Activated naive CD4-positive, alpha-beta T cell treated with anti-CD3 and anti-CD28 coated beads, Interleukin-2, amount 50 U/mL, for 72 hours (primary cell): ENCODE measurements around the gene GNPNAT1. TPM values are rescaled to one million over a fixed set of nuclear protein-coding genes. Genes with fewer than 3 reads are reported as not detected.
"Not testable (repeated sequence)": the region's sequence is repeated elsewhere in the genome, so short reads cannot be mapped to it uniquely, and the experiment has no call there.

Source experiments
- ATAC-seq, 2 donors: fragments of 150-1000 bp; cut with Tn5 transposase; 2 replicates each; pipeline ENCODE4 v1.10.0; 2021; ENCODE audit warnings: mild to moderate bottlenecking in 2 of 2, moderate library complexity in 2 of 2
- DNase-seq, 2 donors: peaks; one replicate each; pipeline ENCODE4 v3.0.0; 2021 to 2022; ENCODE audit warnings: low spot score in 2 of 2
- H3K27ac Mint-ChIP-seq, 2 donors: one replicate each; pipeline ENCODE4 v1.8.0; 2022; ENCODE audit warnings: mild to moderate bottlenecking in 2 of 2, mixed read lengths in 2 of 2
- H3K36me3 Mint-ChIP-seq, 2 donors: one replicate each; pipeline ENCODE4 v1.8.0; 2022; ENCODE audit warnings: mixed read lengths in 2 of 2
- H3K9me3 Mint-ChIP-seq, 2 donors: one replicate each; pipeline ENCODE4 v1.8.0; 2022; ENCODE audit warnings: mixed read lengths in 2 of 2
- total RNA-seq, 2 donors: library from RNA; stranded (reverse); gene quantifications; one replicate each; pipeline ENCODE4 v1.2.3, GENCODE V29; 2022

The GNPNAT1 gene
- total RNA-seq, 2 donors from 2014 or later, result 20.9 to 26.3 TPM

DNA sequence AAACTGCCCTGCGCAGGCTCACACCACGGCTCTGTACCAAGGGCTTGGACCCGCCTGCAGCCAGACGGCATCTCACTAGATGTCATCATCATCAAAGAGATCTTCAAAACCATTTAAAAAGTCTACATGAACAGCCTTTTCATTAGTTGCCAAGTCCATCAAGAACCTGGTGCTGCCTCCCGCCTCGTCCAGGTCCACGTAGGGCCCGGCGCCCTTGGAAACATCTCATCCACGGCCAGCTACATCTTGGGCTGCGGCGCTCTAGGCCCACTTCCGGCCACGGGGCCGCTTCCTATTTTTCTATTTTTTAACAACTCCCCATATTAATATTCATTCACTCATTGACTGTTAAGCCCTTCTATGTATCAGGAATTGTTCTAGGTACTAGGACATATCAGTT, 7.4 kb upstream of the GNPNAT1 start:
- ATAC-seq (no peak), DNase-seq (no peak)
- H3K9me3 Mint-ChIP-seq, result no peaks in the 10 kb centered on the region
- no peaks in the 10 kb centered on the region for H3K36me3 Mint-ChIP-seq
- H3K27ac Mint-ChIP-seq, result no peak overlapping the region

DNA sequence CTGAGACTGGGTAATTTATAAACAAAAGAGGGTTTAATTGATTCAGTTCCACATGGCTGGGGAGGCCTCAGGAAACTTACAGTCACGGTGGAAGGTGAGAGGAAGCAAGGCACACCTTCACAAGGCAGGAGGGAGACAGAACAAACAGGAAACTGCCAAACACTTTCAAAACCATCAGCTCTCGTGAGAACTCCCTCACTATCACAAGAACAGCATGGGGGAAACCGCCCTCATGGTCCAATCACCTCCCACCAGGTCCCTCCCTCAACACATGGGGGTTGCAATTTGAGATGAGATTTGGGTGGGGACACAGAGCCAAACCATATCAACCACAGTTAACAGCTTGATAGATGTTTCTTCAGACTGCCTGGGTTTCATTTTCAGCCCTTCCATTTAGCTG, 6.2 kb upstream of the GNPNAT1 start:
- no peak for DNase-seq

GRCh38 chr14:52793061-52793460, 1.7 kb upstream of the GNPNAT1 start:
- no peak for DNase-seq
- Mint-ChIP-seq H3K36me3 (peaks cover 6 to 10% of the 10 kb centered on the region in 2 donors), H3K27ac (no peak overlapping the region), H3K9me3 (no peaks in the 10 kb centered on the region)
- ATAC-seq, result no peak

More for the DNA sequence above, 6.2 kb upstream of the GNPNAT1 start:
- no peak for ATAC-seq
- H3K36me3 Mint-ChIP-seq, result no peaks in the 10 kb centered on the region
- H3K27ac Mint-ChIP-seq, result no peak overlapping the region
- H3K9me3 Mint-ChIP-seq, result no peaks in the 10 kb centered on the region

GRCh38 chr14:52792097-52792415, 649 bp upstream of the GNPNAT1 start:
- ATAC-seq, result no peak
- peaks cover 10% of the 10 kb centered on the region in 2 donors for H3K36me3 Mint-ChIP-seq
- H3K27ac Mint-ChIP-seq, result peak overlapping the region; percentile 74 to 93
- DNase-seq, result no peak
- no peaks in the 10 kb centered on the region for H3K9me3 Mint-ChIP-seq

DNA sequence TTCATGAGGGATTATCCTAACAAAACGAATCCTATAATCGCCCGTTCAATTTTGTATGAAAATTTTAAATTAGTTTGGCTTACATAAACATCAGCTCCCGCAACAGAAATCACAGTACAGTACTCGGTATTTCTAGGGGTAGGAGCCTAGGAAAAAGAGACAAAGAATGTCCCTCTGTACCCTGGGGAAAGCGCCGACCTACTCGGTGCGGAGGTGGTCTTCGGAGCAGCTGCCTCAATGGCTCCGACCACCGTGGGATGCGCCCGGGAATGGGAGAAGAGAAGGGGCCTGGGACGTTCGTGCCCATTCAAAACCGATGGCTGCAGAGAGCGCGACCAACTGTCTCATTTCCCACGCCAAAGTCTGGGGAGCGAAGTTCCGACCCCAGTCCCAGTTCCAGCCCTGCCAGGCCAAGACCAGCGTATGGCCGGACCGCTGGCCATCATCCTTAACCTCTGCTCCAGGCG, 618 bp downstream of the GNPNAT1 start:
- DNase-seq (no peak), ATAC-seq (peak in 1 of 2 donors; percentile 9)
- no peaks in the 10 kb centered on the region for H3K9me3 Mint-ChIP-seq
- peak overlapping the region; percentile 74 to 93 for H3K27ac Mint-ChIP-seq
- peaks cover 10 to 18% of the 10 kb centered on the region in 2 donors for H3K36me3 Mint-ChIP-seq

DNA sequence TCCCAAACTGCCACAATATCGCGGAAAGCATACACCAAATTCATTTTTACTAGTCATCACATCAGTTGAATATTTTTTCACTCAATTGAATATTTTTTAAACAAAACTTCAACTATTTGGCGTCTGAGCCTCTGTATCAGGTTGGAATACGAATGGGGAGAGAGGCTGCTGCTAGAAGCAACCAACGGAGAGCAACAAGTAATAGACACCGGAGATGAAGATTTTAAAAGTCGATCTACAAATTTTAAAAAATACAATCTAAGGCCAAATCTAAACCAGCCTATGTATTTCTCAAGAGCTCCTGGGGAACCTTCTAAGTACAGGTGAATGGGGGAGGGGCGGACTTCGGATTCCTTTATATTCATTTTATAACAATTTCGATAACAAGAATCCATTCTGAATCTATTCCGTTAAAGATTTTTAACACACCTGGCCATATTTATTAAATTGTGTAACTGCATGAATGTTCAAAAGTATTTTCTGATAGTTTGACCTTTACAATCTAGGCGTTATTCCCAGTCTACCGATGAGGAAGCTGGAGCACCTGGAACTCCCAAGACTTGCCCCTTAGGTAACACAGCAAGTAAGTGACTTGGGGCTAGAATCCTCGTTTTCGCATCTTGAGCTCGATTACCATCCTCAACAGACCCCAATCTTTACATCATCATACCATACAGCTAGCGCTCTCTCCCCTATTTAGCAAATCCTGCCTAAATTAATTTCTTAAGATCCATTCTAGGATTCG, 1.2 kb downstream of the GNPNAT1 start:
- no peak for ATAC-seq
- no peak for DNase-seq
- Mint-ChIP-seq H3K36me3 (peaks cover 10 to 18% of the 10 kb centered on the region in 2 donors), H3K9me3 (no peaks in the 10 kb centered on the region), H3K27ac (peak overlapping the region; percentile 74 to 93)

DNA sequence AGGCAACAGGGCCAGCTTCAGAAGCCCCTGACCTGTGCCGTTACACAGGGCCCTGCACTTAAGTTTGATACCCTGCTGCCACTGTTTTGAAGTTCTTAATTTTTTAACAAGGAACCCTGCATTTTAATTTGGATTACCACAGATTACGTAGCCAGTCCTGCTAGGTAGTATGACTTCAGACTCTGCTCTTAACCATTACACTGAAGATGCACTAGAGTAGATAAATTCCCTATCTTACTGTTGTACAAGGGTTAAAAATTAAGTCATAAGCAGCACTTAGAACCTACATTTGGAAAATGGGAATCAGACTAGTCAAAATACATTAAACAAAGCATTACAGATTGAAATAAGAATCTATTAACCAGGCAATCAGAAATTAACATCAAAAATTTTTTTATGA, 2.3 kb downstream of the GNPNAT1 start:
- H3K36me3 Mint-ChIP-seq, result peaks cover 10 to 18% of the 10 kb centered on the region in 2 donors
- H3K9me3 Mint-ChIP-seq, result no peaks in the 10 kb centered on the region
- no peak overlapping the region for H3K27ac Mint-ChIP-seq
- ATAC-seq, result no peak
- DNase-seq, result no peak

DNA sequence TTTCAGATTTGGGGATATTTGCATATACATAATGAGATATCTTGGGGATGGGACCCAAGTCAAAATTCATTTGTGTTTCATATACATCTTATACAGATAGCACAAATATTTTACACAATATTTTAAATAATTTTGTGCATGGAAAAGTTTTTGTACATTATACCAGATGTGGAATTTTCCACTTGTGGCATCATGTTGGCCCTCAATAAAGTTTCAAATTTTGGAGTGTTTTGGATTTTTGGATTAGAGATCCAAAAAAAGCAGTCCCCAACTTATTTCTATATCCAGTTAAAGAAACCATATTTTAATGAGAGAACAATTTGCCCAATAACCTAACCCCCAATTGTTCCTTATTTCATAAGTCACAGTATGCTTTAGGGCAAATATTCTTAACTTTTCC, 4.5 kb downstream of the GNPNAT1 start:
- peaks cover 10 to 18% of the 10 kb centered on the region in 2 donors for H3K36me3 Mint-ChIP-seq
- ATAC-seq (no peak), DNase-seq (no peak)
- H3K9me3 Mint-ChIP-seq, result no peaks in the 10 kb centered on the region
- H3K27ac Mint-ChIP-seq, result no peak overlapping the region

- no peaks in the 10 kb centered on the region for H3K9me3 Mint-ChIP-seq
- peak overlapping the region in 1 of 2 donors; percentile 75 for H3K27ac Mint-ChIP-seq
- H3K36me3 Mint-ChIP-seq, result peaks cover 0 to 12% of the 10 kb centered on the region in 2 donors
- DNase-seq (no peak), ATAC-seq (no peak)
Measured at GRCh38 chr14:52783206-52783605, 8.2 kb downstream of the GNPNAT1 start.

- no peaks in the 10 kb centered on the region for H3K9me3 Mint-ChIP-seq
- DNase-seq, result no peak
- no peak for ATAC-seq
- H3K27ac Mint-ChIP-seq, result no peak overlapping the region
- H3K36me3 Mint-ChIP-seq, result peaks cover 0 to 5% of the 10 kb centered on the region in 2 donors
Measured at GRCh38 chr14:52781629-52782028, 9.8 kb downstream of the GNPNAT1 start.

DNA sequence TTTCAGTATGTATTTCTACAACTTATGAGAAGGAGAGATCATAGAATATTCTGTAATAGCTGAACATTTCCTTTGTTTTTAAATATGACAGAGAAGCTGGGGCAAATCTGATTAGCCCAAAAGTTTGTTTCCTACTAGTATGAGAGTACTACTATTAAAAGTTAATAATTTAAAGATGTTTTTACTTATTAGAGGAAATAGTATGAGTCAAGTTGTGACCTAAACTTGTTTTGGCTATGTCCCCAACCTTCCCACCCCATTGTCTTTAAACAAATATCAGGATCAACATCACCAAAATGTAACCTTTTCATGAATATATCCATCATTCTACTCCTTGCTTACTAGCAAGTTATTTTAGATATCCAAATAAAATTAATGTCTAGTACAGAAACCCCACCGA, 10.5 kb downstream of the GNPNAT1 start:
- Mint-ChIP-seq H3K9me3 (no peaks in the 10 kb centered on the region), H3K36me3 (no peaks in the 10 kb centered on the region), H3K27ac (no peak overlapping the region)
- DNase-seq (no peak), ATAC-seq (no peak)

GRCh38 chr14:52778702-52779101, 12.7 kb downstream of the GNPNAT1 start:
- no peak for ATAC-seq
- no peaks in the 10 kb centered on the region for H3K9me3 Mint-ChIP-seq

GRCh38 chr14:52776816-52777215, 14.6 kb downstream of the GNPNAT1 start:
- no peak for ATAC-seq
- Mint-ChIP-seq H3K9me3 (no peaks in the 10 kb centered on the region), H3K36me3 (no peaks in the 10 kb centered on the region), H3K27ac (no peak overlapping the region)
- DNase-seq, result no peak

More at GRCh38 chr14:52778702-52779101, 12.7 kb downstream of the GNPNAT1 start:
- H3K36me3 Mint-ChIP-seq, result no peaks in the 10 kb centered on the region
- H3K27ac Mint-ChIP-seq, result no peak overlapping the region
- no peak for DNase-seq

GRCh38 chr14:52769887-52770286, 21.5 kb downstream of the GNPNAT1 start:
- H3K9me3 Mint-ChIP-seq, result no peaks in the 10 kb centered on the region
- peak overlapping the region; percentile 26 to 32 for H3K27ac Mint-ChIP-seq
- peak in 1 of 2 donors; percentile 49 for ATAC-seq
- no peak for DNase-seq
- peaks cover 0 to 7% of the 10 kb centered on the region in 2 donors for H3K36me3 Mint-ChIP-seq

GRCh38 chr14:52767058-52767833, 24.2 kb downstream of the GNPNAT1 start:
- Mint-ChIP-seq H3K27ac (peak overlapping the region in 1 of 2 donors; percentile 58), H3K36me3 (peaks cover 0 to 7% of the 10 kb centered on the region in 2 donors), H3K9me3 (no peaks in the 10 kb centered on the region)
- DNase-seq (no peak), ATAC-seq (no peak)

DNA sequence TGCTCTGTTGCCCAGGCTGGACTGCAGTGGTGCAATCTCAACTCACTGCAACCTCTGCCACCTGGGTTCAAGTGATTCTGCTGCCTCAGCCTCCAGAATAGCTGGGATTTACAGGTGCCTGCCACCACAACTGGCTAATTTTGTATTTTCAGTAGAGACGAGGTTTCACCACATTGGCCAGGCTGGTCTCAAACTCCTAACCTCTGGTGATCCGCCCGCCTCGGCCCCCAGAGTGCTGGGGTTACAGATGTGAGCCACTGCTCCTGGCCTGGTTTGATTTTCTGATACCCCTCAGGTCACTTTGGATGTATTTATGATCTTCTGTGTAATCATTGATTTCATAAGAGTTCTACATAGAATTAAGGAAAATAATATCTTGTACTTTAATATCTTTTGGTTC, 28.5 kb downstream of the GNPNAT1 start:
- not testable (repeated sequence) for H3K36me3 Mint-ChIP-seq, ATAC-seq, H3K9me3 Mint-ChIP-seq, DNase-seq
- H3K27ac Mint-ChIP-seq, result peak overlapping the region in 1 of 2 donors; percentile 12

DNA sequence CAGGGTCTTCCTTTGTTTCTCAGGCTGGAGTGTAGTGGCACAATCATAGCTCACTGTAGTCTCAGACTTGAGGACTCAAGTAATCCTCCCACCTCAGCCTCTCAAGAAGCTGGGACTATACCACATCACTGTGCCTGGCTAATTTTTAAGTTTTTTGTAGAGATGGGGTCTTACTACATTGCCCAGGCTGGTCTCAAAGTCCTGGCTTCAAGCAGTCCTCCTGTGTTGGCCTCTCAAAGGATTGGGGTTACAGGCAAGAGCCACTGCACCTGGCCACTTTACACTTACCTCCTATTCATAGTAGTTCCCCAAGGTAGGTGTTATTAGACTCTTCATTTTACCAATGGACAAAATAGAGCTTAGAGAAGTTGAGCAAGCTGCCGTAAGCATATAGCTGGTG, 32.3 kb downstream of the GNPNAT1 start:
- DNase-seq (no peak), ATAC-seq (no peak)
- H3K9me3 Mint-ChIP-seq, result no peaks in the 10 kb centered on the region
- H3K27ac Mint-ChIP-seq, result no peak overlapping the region
- peaks cover 0 to 5% of the 10 kb centered on the region in 2 donors for H3K36me3 Mint-ChIP-seq
